GM19023 (cell line): ENCODE data around the gene CLECL1.
"Not testable (repeated sequence)": the region's sequence is repeated elsewhere in the genome, so short reads cannot be mapped to it uniquely, and the experiment has no call there.

ENCODE experiments used
- ATAC-seq: cut with Tn5 transposase; IDR thresholded peaks from one replicate; pipeline ENCODE4 v1.9.1; 2021; ENCODE audit warnings: mild to moderate bottlenecking, moderate library complexity; ENCODE audit not compliant: unreplicated experiment

Gene CLECL1

DNA sequence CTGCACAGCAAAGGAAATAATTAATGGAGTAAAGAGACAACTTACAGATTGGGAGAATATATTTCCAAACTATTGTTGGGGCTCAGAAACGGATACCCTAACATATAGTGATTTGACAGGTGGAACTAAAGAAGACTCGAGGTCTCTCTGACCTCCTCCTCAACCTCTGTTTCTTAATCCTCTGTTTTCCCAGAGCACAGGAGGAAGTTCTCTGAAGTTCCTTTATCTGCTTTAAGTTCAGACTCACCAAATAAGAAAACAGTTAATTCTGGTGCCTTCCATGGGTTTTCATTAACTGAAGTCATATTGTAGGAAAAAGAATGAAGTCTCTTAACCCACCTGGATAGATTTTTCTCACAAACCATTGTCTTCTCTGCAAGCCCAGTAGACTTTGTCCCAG is 34.2 kb downstream of the CLECL1 start:
- no peak for ATAC-seq

DNA sequence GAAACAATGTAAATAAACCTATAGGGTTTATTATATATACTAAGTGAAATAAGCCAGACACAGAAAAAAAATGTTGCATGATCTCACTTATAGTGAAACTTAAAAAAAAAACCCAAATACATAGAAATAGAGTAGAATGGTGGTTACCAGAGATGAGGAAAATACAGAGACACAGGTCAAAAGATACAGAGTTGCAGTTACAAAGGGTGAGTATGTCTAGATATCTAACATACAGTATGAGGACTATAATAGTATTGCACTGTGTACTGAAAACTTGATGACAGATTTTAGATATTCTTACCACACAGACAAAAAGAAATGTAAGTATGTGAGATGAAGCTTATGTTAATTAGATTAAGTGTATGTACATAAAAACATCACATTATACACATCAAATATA is 35.3 kb downstream of the CLECL1 start:
- no peak for ATAC-seq

DNA sequence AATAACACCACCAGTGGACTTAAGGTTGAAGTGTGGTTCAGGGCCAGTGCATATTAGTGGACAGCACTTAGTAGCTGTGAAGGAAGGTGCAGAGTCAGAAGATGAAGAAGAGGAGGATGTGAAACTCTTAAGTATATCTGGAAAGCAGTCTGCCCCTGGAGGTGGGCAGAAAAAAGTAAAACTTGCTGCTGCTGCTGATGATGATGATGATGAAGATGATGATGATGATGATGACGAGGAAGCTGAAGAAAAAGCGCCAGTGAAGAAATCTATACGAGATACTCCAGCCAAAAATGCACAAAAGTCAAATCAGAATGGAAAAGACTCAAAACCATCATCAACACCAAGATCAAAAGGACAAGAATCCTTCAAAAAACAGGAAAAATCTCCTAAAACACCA is 37.2 kb downstream of the CLECL1 start:
- not testable (repeated sequence) for ATAC-seq

- ATAC-seq, result not testable (repeated sequence)
These were observed 37.7 kb downstream of the CLECL1 start for GRCh38 chr12:9695150-9695549.

DNA sequence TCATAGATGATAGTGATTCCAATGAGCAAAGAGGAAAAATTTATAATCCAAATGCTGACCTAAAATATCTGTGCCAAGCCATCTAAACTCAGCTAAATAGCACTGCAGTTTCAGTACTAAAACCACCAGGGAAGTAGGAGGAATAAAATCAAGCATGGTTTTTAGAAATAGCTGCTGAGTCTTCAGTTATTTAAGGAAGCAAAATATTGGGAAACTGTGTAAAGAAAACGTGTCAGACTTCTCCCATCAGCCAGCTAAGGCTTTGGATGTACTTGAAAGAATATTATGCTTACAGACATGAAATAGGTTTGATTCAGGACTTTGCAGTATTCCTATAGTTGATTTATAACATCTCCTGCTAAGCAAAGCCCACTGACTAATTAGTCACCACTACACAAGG is 38.7 kb downstream of the CLECL1 start:
- ATAC-seq, result no peak

DNA sequence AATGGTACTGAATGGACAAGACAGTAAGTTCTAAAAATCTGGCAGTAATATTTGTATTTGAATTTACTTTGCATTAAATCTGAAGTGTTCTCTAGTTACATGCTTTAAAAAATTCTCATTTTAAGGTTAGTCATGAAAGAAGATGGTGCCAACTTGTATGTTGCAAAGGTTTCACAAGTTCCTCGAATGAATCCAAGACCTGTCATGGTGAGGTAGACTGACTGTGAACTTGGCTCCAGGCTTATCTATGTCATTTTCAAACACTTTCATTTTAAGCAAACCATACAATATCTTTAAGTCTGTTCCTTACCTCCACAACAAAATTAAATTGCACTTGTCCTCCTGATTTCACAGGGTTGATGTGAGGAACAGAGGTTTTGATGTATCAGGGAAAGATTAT is 40.0 kb downstream of the CLECL1 start:
- ATAC-seq, result no peak

- ATAC-seq, result no peak
These were observed 45.7 kb downstream of the CLECL1 start for GRCh38 chr12:9687228-9687627.

- ATAC-seq, result no peak
These were observed 47.0 kb downstream of the CLECL1 start for GRCh38 chr12:9685915-9686314.

- not testable (repeated sequence) for ATAC-seq
These were observed 47.5 kb downstream of the CLECL1 start for GRCh38 chr12:9685366-9685765.

DNA sequence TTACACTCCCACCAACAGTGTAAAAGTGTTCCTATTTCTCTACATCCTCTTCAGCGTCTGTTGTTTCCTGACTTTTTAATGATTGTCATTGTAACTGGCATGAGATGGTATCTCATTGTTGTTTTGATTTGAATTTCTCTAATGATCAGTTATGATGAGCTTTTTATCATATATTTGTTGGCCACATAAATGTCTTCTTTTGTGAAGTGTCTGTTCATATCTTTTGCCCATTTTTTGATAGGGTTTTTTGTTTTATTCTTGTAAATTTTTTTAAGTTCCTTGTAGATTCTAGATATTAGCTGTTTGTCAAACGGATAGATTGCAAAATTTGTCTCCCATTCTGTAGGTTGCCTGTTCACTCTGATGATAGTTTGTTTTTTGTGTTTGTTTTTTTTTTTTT is 49.9 kb downstream of the CLECL1 start:
- ATAC-seq, result not testable (repeated sequence)

DNA sequence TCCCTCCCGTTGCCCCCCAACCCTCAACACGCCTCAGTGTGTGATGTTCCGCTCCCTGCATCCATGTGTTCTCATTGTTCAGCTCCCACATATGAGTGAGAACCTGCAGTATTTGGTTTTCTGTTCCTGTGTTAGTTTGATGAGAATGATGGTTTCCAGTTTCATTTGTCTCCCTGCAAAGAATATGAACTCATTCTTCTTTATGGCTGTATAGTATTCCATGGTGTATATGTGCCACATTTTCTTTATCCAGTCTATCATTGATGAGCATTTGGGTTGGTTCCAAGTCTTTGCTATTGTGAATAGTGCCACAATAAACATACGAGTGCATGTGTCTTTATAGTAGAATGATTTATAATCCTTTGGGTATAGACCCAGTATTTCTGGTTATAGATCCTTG is 50.4 kb downstream of the CLECL1 start:
- not testable (repeated sequence) for ATAC-seq

- peak; percentile 32 for ATAC-seq
These were observed 58.7 kb downstream of the CLECL1 start for GRCh38 chr12:9674226-9674590.

DNA sequence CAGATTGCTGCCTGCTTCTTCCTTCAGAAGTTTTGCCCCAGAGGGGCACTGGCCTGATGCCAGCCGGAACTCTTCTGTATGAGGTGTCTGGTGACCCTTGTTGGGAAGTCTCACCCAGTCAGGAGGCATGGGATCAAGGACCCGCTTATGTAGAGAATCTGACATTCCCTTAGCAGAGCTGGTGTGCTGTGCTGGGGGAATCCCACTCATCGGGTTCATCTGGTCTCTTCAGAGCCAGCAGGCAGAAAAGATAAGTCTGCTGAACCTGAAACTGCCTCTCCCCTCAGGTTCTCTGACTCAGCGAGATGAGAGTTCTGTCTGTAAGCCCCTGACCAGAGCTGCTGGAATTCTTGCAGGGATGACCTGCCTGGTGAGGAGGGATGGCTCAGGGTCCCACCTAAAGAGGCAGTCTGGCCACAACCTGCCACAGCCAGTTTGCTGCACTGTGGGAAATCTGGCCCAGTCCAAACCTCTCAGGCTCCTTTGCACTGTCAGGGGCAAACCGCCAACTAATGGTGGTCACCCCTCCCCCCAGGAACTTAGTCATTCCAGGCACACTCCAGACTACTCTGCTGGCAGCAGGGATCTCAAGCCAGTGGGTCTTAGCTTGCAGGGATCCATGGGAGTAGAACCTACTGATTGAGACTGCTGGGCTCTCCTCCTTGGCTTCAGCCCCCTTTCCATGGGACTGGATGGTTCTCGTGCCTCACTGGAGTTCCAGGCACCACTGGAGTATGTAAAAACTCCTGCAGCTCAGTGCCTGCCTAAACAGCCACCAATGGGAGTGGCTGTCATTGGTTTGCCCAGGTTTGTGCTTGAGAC is 59.3 kb downstream of the CLECL1 start:
- ATAC-seq, result peak; percentile 44
